WERI-Rb-1 (cell line): ENCODE results near the gene RGL2.
A peak's percentile ranks its signal among the peaks of the same experiment; 100 is the strongest.

Source experiments
- DNase-seq: peaks from one replicate; pipeline ENCODE4 v3.0.0-alpha.2; 2020
- H3K27ac ChIP-seq: fragments of 250-450 bp; sonication (Bioruptor Pico); 2 replicates; pipeline ENCODE4 v1.5.1; 2020; ENCODE audit warnings: mild to moderate bottlenecking, moderate library complexity
- H3K27me3 ChIP-seq: fragments of 250-450 bp; sonication (Bioruptor Pico); 2 replicates; pipeline ENCODE4 v1.5.1; 2021; ENCODE audit warnings: mild to moderate bottlenecking, low read depth, moderate library complexity; ENCODE audit not compliant: insufficient read depth, severe bottlenecking
- H3K36me3 ChIP-seq: fragments of 250-450 bp; sonication (Bioruptor Pico); 2 replicates; pipeline ENCODE4 v1.5.1; 2020; ENCODE audit warnings: mild to moderate bottlenecking, moderate library complexity
- H3K4me3 ChIP-seq: 2 replicates; pipeline ENCODE4 v1.5.1; 2011; ENCODE audit warnings: low read depth, mild to moderate bottlenecking, control low read depth, low read length
- H3K9me3 ChIP-seq: fragments of 250-450 bp; sonication (Bioruptor Pico); 2 replicates; pipeline ENCODE4 v1.5.1; 2021; ENCODE audit warnings: mild to moderate bottlenecking, moderate library complexity; ENCODE audit not compliant: severe bottlenecking
- TF ChIP-seq, protein P1 (sequence below): IDR thresholded peaks from 2 replicates; pipeline ENCODE4 v1.5.1; 2011; ENCODE audit warnings: low read depth, mild to moderate bottlenecking, control low read depth, inconsistent platforms, low read length

Gene RGL2

DNA sequence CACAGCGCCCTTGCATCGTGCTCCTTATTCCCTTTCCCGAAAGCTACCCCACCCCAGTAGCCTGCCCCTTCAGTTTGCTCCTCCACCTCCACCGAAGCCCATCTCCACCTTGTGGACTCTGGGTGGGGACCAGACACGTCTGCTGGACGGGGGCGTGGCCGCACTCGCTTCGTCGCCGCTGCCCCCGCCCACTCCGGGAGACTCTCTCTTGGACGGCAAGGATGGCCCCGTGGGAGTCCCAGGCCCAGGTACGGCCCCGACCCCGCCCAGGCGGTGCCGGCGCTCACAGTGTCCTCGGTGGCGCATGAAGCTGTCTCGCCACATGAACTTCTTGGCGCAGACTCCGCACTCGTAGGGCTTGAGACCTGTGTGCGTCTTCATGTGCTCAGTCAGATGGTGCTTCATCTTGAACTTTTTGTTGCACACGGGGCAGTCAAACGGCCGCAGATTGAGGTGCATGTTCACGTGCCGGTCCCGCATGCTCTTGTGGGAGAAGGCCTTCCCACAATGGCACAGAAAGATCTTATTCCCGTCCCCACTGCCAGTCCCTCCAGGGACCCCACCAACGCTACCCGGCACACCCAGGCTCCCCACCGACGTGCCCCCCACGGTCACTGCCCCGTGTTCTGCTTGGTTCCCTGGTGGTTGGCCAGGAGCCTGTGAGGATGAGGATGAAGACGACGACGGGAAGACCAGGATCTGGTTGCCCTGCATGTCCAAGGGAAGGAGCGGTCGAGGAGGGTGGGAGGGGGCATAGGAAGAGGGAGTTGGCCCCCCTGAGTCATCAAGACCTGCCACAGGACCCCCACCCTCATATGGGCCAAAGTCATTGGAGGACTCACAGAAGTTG is 16.4 kb upstream of the RGL2 start:
- Histone ChIP-seq H3K4me3 (no peak overlapping the region), H3K36me3 (peaks cover 26% of the 10 kb centered on the region), H3K27me3 (no peaks in the 10 kb centered on the region), H3K9me3 (no peaks in the 10 kb centered on the region), H3K27ac (no peak overlapping the region)
- DNase-seq: no peak
- TF ChIP-seq, protein P1, sequence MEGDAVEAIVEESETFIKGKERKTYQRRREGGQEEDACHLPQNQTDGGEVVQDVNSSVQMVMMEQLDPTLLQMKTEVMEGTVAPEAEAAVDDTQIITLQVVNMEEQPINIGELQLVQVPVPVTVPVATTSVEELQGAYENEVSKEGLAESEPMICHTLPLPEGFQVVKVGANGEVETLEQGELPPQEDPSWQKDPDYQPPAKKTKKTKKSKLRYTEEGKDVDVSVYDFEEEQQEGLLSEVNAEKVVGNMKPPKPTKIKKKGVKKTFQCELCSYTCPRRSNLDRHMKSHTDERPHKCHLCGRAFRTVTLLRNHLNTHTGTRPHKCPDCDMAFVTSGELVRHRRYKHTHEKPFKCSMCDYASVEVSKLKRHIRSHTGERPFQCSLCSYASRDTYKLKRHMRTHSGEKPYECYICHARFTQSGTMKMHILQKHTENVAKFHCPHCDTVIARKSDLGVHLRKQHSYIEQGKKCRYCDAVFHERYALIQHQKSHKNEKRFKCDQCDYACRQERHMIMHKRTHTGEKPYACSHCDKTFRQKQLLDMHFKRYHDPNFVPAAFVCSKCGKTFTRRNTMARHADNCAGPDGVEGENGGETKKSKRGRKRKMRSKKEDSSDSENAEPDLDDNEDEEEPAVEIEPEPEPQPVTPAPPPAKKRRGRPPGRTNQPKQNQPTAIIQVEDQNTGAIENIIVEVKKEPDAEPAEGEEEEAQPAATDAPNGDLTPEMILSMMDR: no peak

DNA sequence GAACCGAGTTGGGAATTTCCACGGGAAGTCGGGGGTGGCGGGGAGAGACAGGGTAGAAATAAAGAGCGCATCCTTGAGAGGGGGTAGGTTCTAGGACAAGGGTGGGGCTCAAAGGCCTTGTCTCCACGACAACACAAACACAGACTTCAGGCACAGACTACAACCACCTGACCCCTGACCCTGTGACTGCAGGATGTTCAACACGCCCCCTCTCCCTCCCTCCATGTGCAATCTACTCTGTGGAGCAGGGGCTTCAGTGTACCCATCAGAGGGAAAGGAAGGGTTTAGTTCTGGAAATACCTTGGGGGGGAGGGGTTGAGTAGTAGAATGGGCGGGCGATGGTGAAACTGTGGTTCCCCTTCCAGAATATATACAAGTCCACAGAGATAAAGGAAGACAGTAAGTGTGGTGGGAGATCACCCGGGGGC is 15.8 kb upstream of the RGL2 start:
- H3K27ac ChIP-seq: no peak overlapping the region
- H3K4me3 ChIP-seq: no peak overlapping the region
- H3K9me3 ChIP-seq: no peaks in the 10 kb centered on the region
- H3K27me3 ChIP-seq: no peaks in the 10 kb centered on the region
- H3K36me3 ChIP-seq: peaks cover 19% of the 10 kb centered on the region
- TF ChIP-seq, protein P1: no peak
- DNase-seq: no peak

DNA sequence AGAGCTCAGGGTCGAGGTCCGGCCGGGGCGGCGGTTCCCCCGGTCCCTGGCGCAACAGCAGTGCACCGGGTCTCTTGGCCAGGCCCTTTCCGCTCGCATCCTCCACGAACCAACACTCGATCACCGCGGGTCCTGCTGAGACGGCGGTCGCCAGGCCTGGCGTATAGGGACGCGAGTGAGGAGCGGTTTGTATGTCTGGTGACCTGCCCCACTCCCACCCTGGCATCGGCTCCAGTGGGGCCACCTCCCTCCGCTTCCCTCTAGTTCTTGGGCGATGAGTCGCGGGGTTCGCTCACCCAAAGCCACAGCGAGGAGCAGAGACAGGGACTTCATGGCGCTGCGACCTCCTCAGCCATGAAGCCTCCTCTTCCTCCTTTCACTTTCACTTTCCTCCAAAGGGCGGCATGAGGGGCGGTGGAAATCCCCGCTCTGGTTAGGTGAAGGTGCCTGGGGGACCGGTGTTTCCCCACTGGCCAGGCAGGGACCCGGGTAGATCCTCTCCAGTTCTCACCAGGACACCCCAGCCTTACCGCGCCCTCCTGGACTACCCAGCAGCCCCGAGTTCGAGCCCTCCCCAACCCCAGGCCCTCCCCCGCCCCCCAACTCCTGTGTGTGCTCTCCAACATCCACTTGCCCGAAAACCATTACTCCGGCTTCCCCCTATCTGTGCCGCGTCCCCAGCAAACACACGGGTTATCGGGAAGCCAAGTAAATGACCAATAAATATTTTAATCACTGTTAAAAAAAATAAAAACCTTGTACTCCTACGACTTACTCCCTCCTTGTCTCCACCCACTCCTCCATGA is 15.2 kb upstream of the RGL2 start, which contains the start of gene TAPBP:
TAPBP (minus strand) TSS at position 370 of the 806 bp plus-strand sequence; CDS start at position 333, 37 bp downstream.
- DNase-seq: peak; percentile 47

DNA sequence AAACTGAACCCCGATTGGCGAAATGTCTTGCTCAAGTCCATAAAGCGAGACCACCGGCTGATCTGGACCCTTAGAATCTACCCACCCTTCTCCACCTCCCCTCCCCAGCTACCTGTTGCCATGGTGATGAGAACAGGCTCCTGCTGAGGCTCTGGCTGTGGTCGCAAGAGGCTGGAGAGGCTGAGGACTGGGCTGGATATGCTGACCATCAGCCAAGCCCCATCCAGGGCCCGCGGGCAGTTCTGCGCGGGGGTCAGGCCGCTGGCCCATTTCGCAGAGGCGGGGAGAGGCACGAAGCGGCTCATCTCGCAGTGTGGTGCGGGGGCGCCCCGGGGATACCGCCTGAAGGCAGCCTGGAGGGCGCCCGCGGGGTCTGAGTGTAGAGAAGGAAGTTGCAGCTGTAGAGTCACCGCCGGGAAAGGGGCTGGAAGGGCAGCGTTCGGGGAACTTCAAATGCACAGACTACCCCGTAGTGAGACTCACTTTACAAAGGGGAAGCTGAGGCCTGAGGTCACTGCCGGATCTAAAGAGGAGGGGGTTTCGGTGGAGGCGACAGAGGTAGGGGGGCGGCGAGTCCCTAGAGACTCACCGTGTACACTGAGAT is 14.5 kb upstream of the RGL2 start:
- H3K9me3 ChIP-seq: no peaks in the 10 kb centered on the region
- DNase-seq: no peak

More for the DNA sequence above, 15.2 kb upstream of the RGL2 start, which contains the start of gene TAPBP:
- peak within 1 kb of the TSS; percentile 56 for H3K4me3 ChIP-seq
- H3K27me3 ChIP-seq: no peaks in the 10 kb centered on the region
- H3K36me3 ChIP-seq: peaks cover 13% of the 10 kb centered on the region
- H3K9me3 ChIP-seq: no peaks in the 10 kb centered on the region
- H3K27ac ChIP-seq: no peak within 1 kb of the TSS
- TF ChIP-seq, protein P1: no peak

More for the DNA sequence above, 14.5 kb upstream of the RGL2 start:
- peak overlapping the region; percentile 56 for H3K4me3 ChIP-seq
- peaks cover 7% of the 10 kb centered on the region; the same call in 1 of the 2 replicates for H3K36me3 ChIP-seq
- no peak overlapping the region for H3K27ac ChIP-seq
- no peaks in the 10 kb centered on the region for H3K27me3 ChIP-seq
- TF ChIP-seq, protein P1: no peak
